Panc1 (cell line): ENCODE measurements around the gene ZNF580. TPM values are rescaled to one million over a fixed set of nuclear protein-coding genes. Genes with fewer than 3 reads are reported as not detected.

Experiments
- ATAC-seq: fragments of 200-7000 bp; cut with Tn5 transposase; 2 replicates; pipeline ENCODE4 v1.9.1; 2020; ENCODE audit warnings: mild to moderate bottlenecking, moderate library complexity
- BruUV-seq: library from RNA; stranded (reverse); fragments of 400-500 nt; replicated peaks from 2 replicates; lab custom pipeline; 2021; lab: Mats Ljungman, UMichigan
- CTCF ChIA-PET: fragments of 300-600 bp; sonication (Branson Sonifier 250); formaldehyde crosslinking; loops from one replicate; lab custom pipeline; 2022; ENCODE audit warnings: antibody characterized with exemption; lab: Charles Lee
- POLR2A ChIA-PET: fragments of 300-600 bp; sonication (Branson Sonifier 250); formaldehyde crosslinking; loops from one replicate; lab custom pipeline; 2022; ENCODE audit warnings: antibody characterized with exemption; lab: Charles Lee
- DNase-seq: peaks from one replicate; pipeline ENCODE4 v3.0.0-alpha.2; 2010; ENCODE audit warnings: low read depth, low spot score
- H3K27ac ChIP-seq: 2 replicates; pipeline ENCODE4 v1.5.1; 2011; ENCODE audit warnings: mild to moderate bottlenecking, low read length, inconsistent platforms
- H3K27me3 ChIP-seq: fragments of 200-500 bp; sonication (Bioruptor generic); 2 replicates; pipeline ENCODE4 v1.6.0; 2014; ENCODE audit warnings: low read length, inconsistent platforms; ENCODE audit not compliant: control insufficient read depth, insufficient read depth
- H3K36me3 ChIP-seq: fragments of 200-500 bp; sonication (Bioruptor generic); 2 replicates; pipeline ENCODE4 v1.5.1; 2014; ENCODE audit warnings: inconsistent platforms, mild to moderate bottlenecking, low read length, moderate library complexity; ENCODE audit not compliant: control insufficient read depth, insufficient read depth
- H3K4me1 ChIP-seq: 2 replicates; pipeline ENCODE4 v1.5.1; 2011; ENCODE audit warnings: inconsistent platforms, mild to moderate bottlenecking, low read length, moderate library complexity; ENCODE audit not compliant: control insufficient read depth, insufficient read depth
- H3K4me3 ChIP-seq, 2 experiments: 2 replicates each; pipeline ENCODE4 v1.5.1; 2011 to 2012; ENCODE audit warnings: low read depth in 2 of 2, low read length in 2 of 2, mild to moderate bottlenecking in 2 of 2, inconsistent platforms in 1 of 2, moderate library complexity in 1 of 2
- H3K9me3 ChIP-seq: fragments of 200-500 bp; sonication (Bioruptor generic); 2 replicates; pipeline ENCODE4 v1.5.1; 2014; ENCODE audit warnings: low read depth, mild to moderate bottlenecking, inconsistent platforms, low read length, moderate library complexity; ENCODE audit not compliant: control insufficient read depth, insufficient read depth
- POLR2AphosphoS5 ChIP-seq: IDR thresholded peaks from 2 replicates; pipeline ENCODE4 v1.6.1; 2012; ENCODE audit warnings: mild to moderate bottlenecking, low read depth, low read length, moderate library complexity
- REST ChIP-seq, 2 experiments: IDR thresholded peaks; 2 replicates each; pipeline ENCODE4 v1.6.1; 2011 to 2012; ENCODE audit warnings: low read depth in 2 of 2, control low read depth in 1 of 2, low read length in 1 of 2, mild to moderate bottlenecking in 1 of 2, moderate library complexity in 1 of 2; ENCODE audit not compliant: insufficient read depth in 1 of 2
- SIN3A ChIP-seq: IDR thresholded peaks from 2 replicates; pipeline ENCODE4 v1.6.1; 2012; ENCODE audit warnings: low read depth, mild to moderate bottlenecking, low read length, moderate library complexity, borderline replicate concordance; ENCODE audit not compliant: insufficient read depth
- TCF7L2 ChIP-seq: IDR thresholded peaks from 2 replicates; pipeline ENCODE4 v1.6.1; 2011; ENCODE audit warnings: mild to moderate bottlenecking, low read depth, low read length, inconsistent platforms
- in situ Hi-C: cut with HindIII; loops from 2 replicates; pipeline ENCODE4 v1.10.0; 2016; ENCODE audit warnings: low sequenced_read_pairs, low pct_unique_long_range_greater_than_20kb
- intact Hi-C: fragments of 100-400 bp; cut with micrococcal nuclease; formaldehyde crosslinking; loops from one replicate; pipeline ENCODE4 v1.10.0; 2022; ENCODE audit not compliant: unreplicated experiment
- total RNA-seq: library from RNA; stranded (reverse); gene quantifications from one replicate; pipeline ENCODE4 v1.2.1, GENCODE V29; 2021; ENCODE audit not compliant: unreplicated experiment
- TF ChIP-seq, protein P1 (sequence below): fragments of 450-650 bp; IDR thresholded peaks from 2 replicates; pipeline ENCODE4 v1.5.1; 2017; ENCODE audit warnings: mild to moderate bottlenecking

ZNF580 gene
- total RNA-seq, 1 experiment from 2014 or later = 58.0 TPM

- TF ChIP-seq, protein P1, sequence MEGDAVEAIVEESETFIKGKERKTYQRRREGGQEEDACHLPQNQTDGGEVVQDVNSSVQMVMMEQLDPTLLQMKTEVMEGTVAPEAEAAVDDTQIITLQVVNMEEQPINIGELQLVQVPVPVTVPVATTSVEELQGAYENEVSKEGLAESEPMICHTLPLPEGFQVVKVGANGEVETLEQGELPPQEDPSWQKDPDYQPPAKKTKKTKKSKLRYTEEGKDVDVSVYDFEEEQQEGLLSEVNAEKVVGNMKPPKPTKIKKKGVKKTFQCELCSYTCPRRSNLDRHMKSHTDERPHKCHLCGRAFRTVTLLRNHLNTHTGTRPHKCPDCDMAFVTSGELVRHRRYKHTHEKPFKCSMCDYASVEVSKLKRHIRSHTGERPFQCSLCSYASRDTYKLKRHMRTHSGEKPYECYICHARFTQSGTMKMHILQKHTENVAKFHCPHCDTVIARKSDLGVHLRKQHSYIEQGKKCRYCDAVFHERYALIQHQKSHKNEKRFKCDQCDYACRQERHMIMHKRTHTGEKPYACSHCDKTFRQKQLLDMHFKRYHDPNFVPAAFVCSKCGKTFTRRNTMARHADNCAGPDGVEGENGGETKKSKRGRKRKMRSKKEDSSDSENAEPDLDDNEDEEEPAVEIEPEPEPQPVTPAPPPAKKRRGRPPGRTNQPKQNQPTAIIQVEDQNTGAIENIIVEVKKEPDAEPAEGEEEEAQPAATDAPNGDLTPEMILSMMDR = no peak
- TF ChIP-seq SIN3A = no peak
- no peak for TF ChIP-seq TCF7L2
- DNase-seq (no peak), ATAC-seq (no peak)
- in situ Hi-C loops = no loop called here
- Histone ChIP-seq H3K36me3 (peaks cover 42% of the 10 kb centered on the region), H3K4me3 (no peak overlapping the region), H3K9me3 (no peaks in the 10 kb centered on the region), H3K27me3 (no peaks in the 10 kb centered on the region), H3K27ac (peak overlapping the region; percentile 44), H3K4me1 (peaks cover 42% of the 10 kb centered on the region)
- no TSS peak for BruUV-seq
- intact Hi-C loops = no loop called here
- ChIA-PET CTCF (no interaction called here), POLR2A (no interaction called here)
Observed at GRCh38 chr19:55661826-55662225, 21.0 kb downstream of the ZNF580 start.

- H3K9me3 ChIP-seq = no peaks in the 10 kb centered on the region
- peak overlapping the region; percentile 66; the same call in 1 of the 2 replicates for H3K27ac ChIP-seq
- no peak for TF ChIP-seq REST (IDR thresholded peaks at IDR 0.05; ENCODE audit: insufficient read depth in 1 of 2, low read depth in 2 of 2, low read length in 1 of 2)
- no peak for TF ChIP-seq TCF7L2
- no peak for TF ChIP-seq POLR2AphosphoS5
- TF ChIP-seq SIN3A = no peak
- TF ChIP-seq, protein P1 = no peak
- no peak for DNase-seq
- H3K36me3 ChIP-seq = peaks cover 46% of the 10 kb centered on the region
- intact Hi-C loops (no loop called here), in situ Hi-C loops (no loop called here)
- H3K4me1 ChIP-seq = peaks cover 46% of the 10 kb centered on the region
- no peaks in the 10 kb centered on the region for H3K27me3 ChIP-seq
- no TSS peak for BruUV-seq
- H3K4me3 ChIP-seq = no peak overlapping the region
- CTCF ChIA-PET = no interaction called here
- ATAC-seq = no peak
- POLR2A ChIA-PET = no interaction called here
Observed at GRCh38 chr19:55663846-55664536, 23.2 kb downstream of the ZNF580 start.
